ENCODE measurements around the gene MARCKS.
A peak's percentile ranks its signal among the peaks of the same experiment; 100 is the strongest.

The MARCKS gene

DNA sequence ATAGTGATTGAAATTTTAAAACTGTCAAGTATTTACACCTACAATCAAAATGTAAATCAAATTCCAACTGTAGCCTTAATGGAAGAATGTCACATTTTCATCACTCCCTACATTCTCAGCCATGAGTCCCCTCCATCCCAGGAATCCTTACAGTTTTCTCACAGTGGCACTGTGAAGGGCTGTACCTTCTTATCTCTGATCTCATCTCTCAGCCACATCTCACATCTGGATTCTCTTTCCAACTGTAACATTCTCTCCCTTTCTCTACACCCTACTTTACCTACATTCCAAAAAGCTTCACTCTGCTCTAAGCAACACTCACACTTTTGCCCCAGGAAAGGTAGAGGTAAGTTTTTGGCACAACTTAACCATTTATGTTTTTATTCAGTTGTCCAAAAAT is 8.9 kb upstream of the MARCKS start:
- no peak for DNase-seq (ENCODE audit: low read depth)
- no peak overlapping the region for H3K4me3 ChIP-seq (ENCODE audit: low read length)
- TF ChIP-seq, protein P1, sequence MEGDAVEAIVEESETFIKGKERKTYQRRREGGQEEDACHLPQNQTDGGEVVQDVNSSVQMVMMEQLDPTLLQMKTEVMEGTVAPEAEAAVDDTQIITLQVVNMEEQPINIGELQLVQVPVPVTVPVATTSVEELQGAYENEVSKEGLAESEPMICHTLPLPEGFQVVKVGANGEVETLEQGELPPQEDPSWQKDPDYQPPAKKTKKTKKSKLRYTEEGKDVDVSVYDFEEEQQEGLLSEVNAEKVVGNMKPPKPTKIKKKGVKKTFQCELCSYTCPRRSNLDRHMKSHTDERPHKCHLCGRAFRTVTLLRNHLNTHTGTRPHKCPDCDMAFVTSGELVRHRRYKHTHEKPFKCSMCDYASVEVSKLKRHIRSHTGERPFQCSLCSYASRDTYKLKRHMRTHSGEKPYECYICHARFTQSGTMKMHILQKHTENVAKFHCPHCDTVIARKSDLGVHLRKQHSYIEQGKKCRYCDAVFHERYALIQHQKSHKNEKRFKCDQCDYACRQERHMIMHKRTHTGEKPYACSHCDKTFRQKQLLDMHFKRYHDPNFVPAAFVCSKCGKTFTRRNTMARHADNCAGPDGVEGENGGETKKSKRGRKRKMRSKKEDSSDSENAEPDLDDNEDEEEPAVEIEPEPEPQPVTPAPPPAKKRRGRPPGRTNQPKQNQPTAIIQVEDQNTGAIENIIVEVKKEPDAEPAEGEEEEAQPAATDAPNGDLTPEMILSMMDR (conservative IDR thresholded peaks at IDR 0.05; ENCODE audit: low read length), result no peak

DNA sequence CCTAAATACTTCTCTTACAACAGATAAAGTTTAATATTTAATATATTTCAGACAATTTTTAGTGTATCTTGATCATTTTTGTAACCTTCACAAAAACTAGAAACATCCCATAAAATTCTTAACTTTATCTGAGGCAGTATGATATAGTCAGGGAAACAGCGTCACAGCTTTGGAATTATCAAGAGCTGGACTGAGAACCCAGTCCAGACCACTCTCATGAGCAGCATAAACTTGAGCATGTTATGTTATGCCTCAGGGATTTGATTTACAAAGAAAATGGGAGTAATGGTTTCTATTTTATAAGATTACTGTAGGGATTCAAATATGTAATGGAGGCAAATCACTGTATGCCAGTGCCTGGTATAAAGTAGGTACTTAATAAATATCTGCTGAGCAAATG is 8.3 kb upstream of the MARCKS start:
- H3K4me3 ChIP-seq (ENCODE audit: low read length), result no peak overlapping the region
- TF ChIP-seq, protein P1 (conservative IDR thresholded peaks at IDR 0.05; ENCODE audit: low read length), result no peak
- no peak for DNase-seq (ENCODE audit: low read depth)

DNA sequence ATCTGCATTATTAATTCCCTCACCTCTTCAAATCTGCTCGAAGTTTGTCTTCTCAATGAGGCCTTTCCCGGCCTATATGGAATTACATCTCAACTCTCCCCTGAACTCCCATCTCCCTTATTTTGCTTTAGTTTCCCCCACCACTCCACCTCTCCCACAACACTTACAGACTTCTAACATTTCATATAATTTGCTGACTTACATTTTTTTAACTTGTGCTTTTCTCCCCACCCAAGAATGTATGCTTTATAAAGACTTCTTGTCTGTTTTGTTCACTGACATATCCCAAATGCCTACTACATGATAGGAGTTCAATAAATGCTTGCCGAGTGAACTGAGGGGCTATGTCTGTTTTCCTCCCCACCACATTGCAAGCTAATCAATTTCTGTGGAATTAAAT is 3.9 kb upstream of the MARCKS start:
- TF ChIP-seq, protein P1 (conservative IDR thresholded peaks at IDR 0.05; ENCODE audit: low read length), result no peak
- no peak for DNase-seq (ENCODE audit: low read depth)
- H3K4me3 ChIP-seq (ENCODE audit: low read length), result no peak overlapping the region

DNA sequence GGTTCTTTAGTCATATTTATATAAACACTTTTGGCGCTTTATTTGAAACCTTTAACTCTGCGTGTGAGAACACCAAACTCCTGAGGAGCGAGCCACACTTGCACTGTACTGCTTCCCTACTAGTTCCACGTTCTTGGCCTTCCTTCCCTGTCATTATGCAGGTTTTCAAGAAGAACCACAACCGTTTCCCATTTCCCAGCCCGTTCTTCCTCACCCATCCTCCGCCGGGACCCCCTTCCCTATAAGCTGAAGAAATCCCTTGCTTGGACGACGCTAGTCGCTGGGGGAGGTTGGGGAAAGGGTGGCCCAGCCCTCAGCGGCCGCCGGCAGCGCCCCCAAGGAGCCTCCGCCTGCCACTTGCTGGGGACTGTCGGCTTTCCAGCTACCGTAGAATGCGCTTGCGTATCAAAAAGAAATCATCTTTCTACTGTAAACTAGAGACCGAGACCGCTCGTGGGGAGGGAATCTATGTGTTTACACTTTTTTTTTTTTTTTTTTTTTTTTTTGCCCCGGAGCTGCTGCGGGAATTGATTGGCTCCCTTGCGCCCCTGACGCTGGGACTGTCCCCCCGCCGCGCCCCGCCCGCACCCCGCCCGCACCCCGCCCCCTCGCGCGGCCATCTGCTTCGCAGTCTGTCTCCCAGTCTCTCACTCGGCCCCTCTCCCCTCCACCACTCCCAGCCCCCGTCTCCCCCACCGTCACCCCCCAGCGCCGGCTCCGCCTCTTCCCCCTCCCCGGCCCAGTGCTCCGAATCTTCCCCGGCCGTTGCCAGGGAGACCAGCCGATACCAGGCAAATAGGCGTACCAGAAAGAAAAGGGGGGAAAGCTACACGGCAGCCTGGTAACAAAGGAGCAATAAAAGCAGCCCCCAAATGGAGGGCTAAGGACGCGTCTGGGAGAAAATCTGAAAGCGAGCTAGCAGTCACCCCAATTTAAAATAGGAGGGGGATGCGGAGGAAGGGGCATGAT is 2.3 kb upstream of the MARCKS start:
- DNase-seq (ENCODE audit: low read depth), result peak; percentile 92
- peak overlapping the region; percentile 100 for H3K4me3 ChIP-seq (ENCODE audit: low read length)
- TF ChIP-seq, protein P1 (conservative IDR thresholded peaks at IDR 0.05; ENCODE audit: low read length), result peak; percentile 23; the same call in 1 of the 2 replicates

DNA sequence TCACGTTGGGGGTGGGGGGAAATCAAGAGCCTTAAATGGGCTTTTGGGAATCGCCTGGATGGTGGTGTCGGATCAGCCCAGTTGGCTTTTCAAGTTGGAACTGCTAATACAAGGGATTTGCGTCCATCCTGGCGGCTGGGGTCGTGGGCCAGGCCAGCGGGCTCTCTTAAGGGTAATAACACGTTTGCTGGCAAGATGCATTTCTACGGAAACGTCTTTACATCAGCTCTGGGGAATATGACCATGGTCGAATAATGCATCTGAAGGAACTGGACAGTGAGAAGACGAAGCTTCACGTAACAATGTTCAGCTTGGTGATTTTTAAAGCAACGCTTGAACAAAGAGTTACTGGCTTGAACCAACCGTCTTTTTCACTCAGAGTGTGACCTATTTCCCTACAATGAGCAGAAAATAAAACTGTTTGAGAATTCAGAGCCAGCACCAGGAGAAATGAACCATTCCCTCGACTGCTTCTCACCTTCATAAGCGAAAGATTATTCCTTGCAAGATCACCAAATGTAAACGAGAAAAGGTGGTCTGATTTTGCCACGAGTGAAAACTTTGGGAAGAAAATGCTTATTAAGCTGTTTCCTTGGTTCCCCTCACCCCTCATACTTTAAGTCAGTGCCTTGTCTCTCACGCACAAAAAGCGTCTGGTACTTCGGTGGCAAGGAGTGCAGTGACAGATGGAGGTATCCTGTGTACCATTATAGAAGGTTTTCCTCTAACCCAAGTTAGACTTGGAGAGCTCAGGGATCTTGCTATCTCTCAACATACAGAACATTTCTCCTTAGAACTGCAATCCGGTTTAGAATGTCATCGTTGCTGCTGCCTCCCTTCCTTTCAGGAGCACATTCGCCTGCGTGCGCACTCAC is 1.4 kb upstream of the MARCKS start:
- peak overlapping the region; percentile 100 for H3K4me3 ChIP-seq (ENCODE audit: low read length)
- TF ChIP-seq, protein P1 (conservative IDR thresholded peaks at IDR 0.05; ENCODE audit: low read length), result no peak
- peak; percentile 59 for DNase-seq (ENCODE audit: low read depth)

DNA sequence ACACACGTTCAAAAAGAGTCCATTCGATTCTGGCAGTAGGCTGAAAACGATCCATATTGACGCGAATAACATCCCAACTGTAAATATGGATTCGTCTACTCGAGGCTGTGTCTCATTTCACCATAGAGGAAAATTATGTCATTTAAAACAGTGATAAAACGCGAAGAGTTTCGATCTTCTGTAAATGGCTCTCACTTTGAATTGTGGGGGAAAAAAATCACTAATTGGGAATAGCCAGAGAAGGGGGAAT is 845 bp upstream of the MARCKS start:
- H3K4me3 ChIP-seq (ENCODE audit: low read length), result peak overlapping the region; percentile 100
- DNase-seq (ENCODE audit: low read depth), result no peak
- TF ChIP-seq, protein P1 (conservative IDR thresholded peaks at IDR 0.05; ENCODE audit: low read length), result no peak
